HCT116 (cell line): ENCODE measurements around the gene GRK6. TPM values are rescaled to one million over a fixed set of nuclear protein-coding genes. Genes with fewer than 3 reads are reported as not detected.

Experiments used
- ATAC-seq: fragments of 200-7000 bp; cut with Tn5 transposase; 2 replicates; pipeline ENCODE4 v1.9.1; 2020; ENCODE audit warnings: mild to moderate bottlenecking, moderate library complexity
- BruUV-seq: library from RNA; stranded (reverse); fragments of 400-500 nt; replicated peaks from 2 replicates; lab custom pipeline; 2021; lab: Mats Ljungman, UMichigan
- CTCF ChIA-PET: fragments of 300-600 bp; sonication (Branson Sonifier 250); formaldehyde crosslinking; loops from one replicate; lab custom pipeline; 2021; ENCODE audit warnings: antibody characterized with exemption; lab: Charles Lee
- POLR2A ChIA-PET: fragments of 300-600, 350-600 bp; sonication (Branson Sonifier 250); formaldehyde crosslinking; loops from one replicate; lab custom pipeline; 2021; ENCODE audit warnings: antibody characterized with exemption; lab: Charles Lee
- RAD21 ChIA-PET, 2 experiments: fragments of 300-600 bp; sonication (Branson Sonifier 250); formaldehyde crosslinking; loops; one replicate each; lab custom pipeline; 2023; ENCODE audit warnings: low total read pairs in 2 of 2; ENCODE audit not compliant: uncharacterized antibody in 2 of 2, unreplicated experiment in 2 of 2, low non-redundant PET in 1 of 2; lab: Charles Lee
- DNase-seq: peaks from one replicate; pipeline ENCODE4 v3.0.0-alpha.2; 2010; ENCODE audit warnings: low read depth, low spot score
- H2AFZ ChIP-seq: fragments of 200-600 bp; shearing (Covaris generic), sonication (generic); 2 replicates; pipeline ENCODE4 v1.6.1; 2017; ENCODE audit warnings: low read depth, mixed run types, mixed read lengths, antibody characterized with exemption, low read length; ENCODE audit not compliant: poor library complexity, severe bottlenecking
- H3K27ac ChIP-seq: 2 replicates; pipeline ENCODE4 v1.5.1; 2012; ENCODE audit warnings: low read depth, low read length
- H3K27me3 ChIP-seq: fragments of 200-600 bp; sonication (generic); 2 replicates; pipeline ENCODE4 v1.6.1; 2016; ENCODE audit warnings: mixed run types, low read length, mixed read lengths; ENCODE audit not compliant: insufficient read depth
- H3K36me3 ChIP-seq, 2 experiments: fragments of 200-500 bp in 1 of 2; fragments of 200-600 bp in 1 of 2; sonication (Bioruptor generic) in 1 of 2; sonication (generic) in 1 of 2; 2 replicates each; pipeline versions ENCODE4 v1.5.1 to v1.6.1; 2014 to 2016; ENCODE audit warnings: low read length in 2 of 2, inconsistent platforms in 1 of 2, mixed read lengths in 1 of 2, mixed run types in 1 of 2; ENCODE audit not compliant: insufficient read depth in 2 of 2, control insufficient read depth in 1 of 2
- H3K4me1 ChIP-seq, 2 experiments: fragments of 200-600 bp in 1 of 2; sonication (generic) in 1 of 2; 2 replicates each; pipeline versions ENCODE4 v1.5.1 to v1.6.1; 2012 to 2017; ENCODE audit warnings: low read length in 2 of 2, inconsistent platforms in 1 of 2, mild to moderate bottlenecking in 1 of 2, mixed read lengths in 1 of 2, mixed run types in 1 of 2, moderate library complexity in 1 of 2; ENCODE audit not compliant: insufficient read depth in 2 of 2, control insufficient read depth in 1 of 2
- H3K4me2 ChIP-seq: fragments of 200-600 bp; sonication (generic); 2 replicates; pipeline ENCODE4 v1.6.1; 2017; ENCODE audit warnings: mixed run types, low read length, mixed read lengths
- H3K4me3 ChIP-seq, 2 experiments: fragments of 200-600 bp in 1 of 2; sonication (generic) in 1 of 2; replicated peaks in 1 of 2; 2 replicates each; pipeline ENCODE4 v1.5.1; 2011 to 2016; ENCODE audit warnings: low read length in 2 of 2, control low read depth in 1 of 2, low read depth in 1 of 2, mild to moderate bottlenecking in 1 of 2, mixed read lengths in 1 of 2, mixed run types in 1 of 2
- H3K79me2 ChIP-seq: fragments of 200-600 bp; sonication (generic); 2 replicates; pipeline ENCODE4 v1.6.1; 2017; ENCODE audit warnings: mild to moderate bottlenecking, mixed run types, low read length, moderate library complexity, mixed read lengths; ENCODE audit not compliant: insufficient read depth
- H3K9ac ChIP-seq: fragments of 200-600 bp; sonication (generic); 2 replicates; pipeline ENCODE4 v1.6.1; 2016; ENCODE audit warnings: low read length, mixed read lengths
- H3K9me2 ChIP-seq: fragments of 200-600 bp; sonication (generic), shearing (Covaris generic); 2 replicates; pipeline ENCODE4 v1.6.1; 2017; ENCODE audit warnings: mixed run types, mild to moderate bottlenecking, moderate library complexity; ENCODE audit not compliant: insufficient read depth
- H3K9me3 ChIP-seq, 2 experiments: fragments of 200-500 bp in 1 of 2; fragments of 200-600 bp in 1 of 2; sonication (Bioruptor generic) in 1 of 2; sonication (generic) in 1 of 2; 2 replicates each; pipeline ENCODE4 v1.6.1; 2014 to 2017; ENCODE audit warnings: low read length in 2 of 2, mixed read lengths in 2 of 2, inconsistent platforms in 1 of 2, low read depth in 1 of 2, mild to moderate bottlenecking in 1 of 2, mixed run types in 1 of 2, moderate library complexity in 1 of 2; ENCODE audit not compliant: control insufficient read depth in 1 of 2, insufficient read depth in 1 of 2
- H4K20me1 ChIP-seq: fragments of 200-600 bp; sonication (generic), shearing (Covaris generic); 2 replicates; pipeline ENCODE4 v1.6.1; 2017; ENCODE audit warnings: mixed run types, mild to moderate bottlenecking, moderate library complexity; ENCODE audit not compliant: insufficient read depth
- CBX3 ChIP-seq: IDR thresholded peaks from 2 replicates; pipeline ENCODE4 v1.6.1; 2012; ENCODE audit warnings: low read depth
- CEBPB ChIP-seq: IDR thresholded peaks from 2 replicates; pipeline ENCODE4 v1.6.1; 2012; ENCODE audit warnings: low read depth
- EGR1 ChIP-seq: IDR thresholded peaks from 2 replicates; pipeline ENCODE4 v1.6.1; 2012; ENCODE audit warnings: low read depth
- ELF1 ChIP-seq: IDR thresholded peaks from 2 replicates; pipeline ENCODE4 v1.6.1; 2012; ENCODE audit warnings: low read depth, borderline replicate concordance
- EZH2 ChIP-seq: fragments of 200-600 bp; sonication (generic); IDR thresholded peaks from 2 replicates; pipeline ENCODE4 v1.6.1; 2017; ENCODE audit warnings: antibody characterized with exemption, mixed run types
- EZH2phosphoT487 ChIP-seq: fragments of 200-600 bp; IDR thresholded peaks from 2 replicates; pipeline ENCODE4 v1.6.1; 2018; ENCODE audit warnings: antibody characterized with exemption, borderline replicate concordance
- FOSL1 ChIP-seq: IDR thresholded peaks from 2 replicates; pipeline ENCODE4 v1.6.1; 2012; ENCODE audit warnings: low read depth
- JUND ChIP-seq: IDR thresholded peaks from 2 replicates; pipeline ENCODE4 v1.6.1; 2012
- POLR2A ChIP-seq: IDR thresholded peaks from 2 replicates; pipeline ENCODE4 v1.7.0; 2011; ENCODE audit warnings: borderline replicate concordance; ENCODE audit not compliant: insufficient read depth, insufficient read length; ENCODE audit errors: extremely low read depth
- POLR2AphosphoS5 ChIP-seq: IDR thresholded peaks from 2 replicates; pipeline ENCODE4 v1.6.1; 2011; ENCODE audit warnings: mild to moderate bottlenecking, low read depth, low read length, moderate library complexity
- REST ChIP-seq: IDR thresholded peaks from 2 replicates; pipeline ENCODE4 v1.6.1; 2012; ENCODE audit warnings: low read depth
- SP1 ChIP-seq: IDR thresholded peaks from 2 replicates; pipeline ENCODE4 v1.6.1; 2012; ENCODE audit warnings: low read depth
- SRF ChIP-seq: IDR thresholded peaks from 2 replicates; pipeline ENCODE4 v1.6.1; 2012; ENCODE audit warnings: low read depth
- TCF7L2 ChIP-seq: IDR thresholded peaks from 2 replicates; pipeline ENCODE4 v1.7.0; 2011; ENCODE audit warnings: borderline replicate concordance, inconsistent platforms; ENCODE audit not compliant: insufficient read depth, insufficient read length; ENCODE audit errors: extremely low read depth
- YY1 ChIP-seq: IDR thresholded peaks from 2 replicates; pipeline ENCODE4 v1.6.1; 2011; ENCODE audit warnings: low read length, low read depth, moderate library complexity, mild to moderate bottlenecking; ENCODE audit not compliant: insufficient replicate concordance; ENCODE audit errors: extremely low read depth
- ZFX ChIP-seq: fragments of 450-650 bp; IDR thresholded peaks from 2 replicates; pipeline ENCODE4 v1.6.1; 2017
- ZNF274 ChIP-seq: fragments of 200-500 bp; sonication (Bioruptor generic); IDR thresholded peaks from 2 replicates; pipeline ENCODE4 v1.6.1; 2014; ENCODE audit warnings: mild to moderate bottlenecking, low read depth, low read length, inconsistent platforms
- intact Hi-C: fragments of 100-400 bp; cut with micrococcal nuclease; formaldehyde crosslinking; loops from 2 replicates; pipeline ENCODE4 v1.10.0; 2022
- total RNA-seq: library from RNA; stranded (reverse); gene quantifications from one replicate; pipeline ENCODE4 v1.2.1, GENCODE V29; 2021; ENCODE audit not compliant: unreplicated experiment
- TF ChIP-seq, protein P1 (sequence below): IDR thresholded peaks from 2 replicates; pipeline ENCODE4 v1.6.1; 2011; ENCODE audit warnings: mild to moderate bottlenecking, low read length, moderate library complexity; ENCODE audit not compliant: insufficient replicate concordance; ENCODE audit errors: extremely low read depth
- TF ChIP-seq, protein P2 (sequence below): IDR thresholded peaks from 2 replicates; pipeline ENCODE4 v1.6.1; 2012
- TF ChIP-seq, protein P3 (sequence below): IDR thresholded peaks from 2 replicates; pipeline ENCODE4 v1.6.1; 2012

Gene GRK6
- total RNA-seq, 1 experiment from 2014 or later, result 89.3 TPM

DNA sequence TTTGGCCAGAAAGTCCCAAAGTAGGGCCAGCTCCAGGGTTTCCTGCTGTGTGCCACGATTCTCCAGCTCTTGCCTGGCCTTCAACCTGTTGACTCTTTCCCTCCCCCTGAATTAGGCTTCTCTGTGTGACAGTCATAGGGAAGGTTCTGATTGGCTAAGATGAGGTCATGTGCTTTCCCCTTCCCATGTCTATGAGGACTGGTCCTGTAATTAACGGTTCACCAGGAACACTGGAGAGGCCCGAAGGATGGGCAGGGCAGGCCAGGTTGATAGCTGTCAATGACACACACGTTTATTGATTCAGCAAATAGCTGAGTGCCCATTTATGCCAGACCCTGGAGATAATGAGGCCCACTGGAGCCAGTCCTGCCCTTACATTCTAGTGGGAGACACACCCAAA lies 11.1 kb downstream of the GRK6 start (continued):
- TF ChIP-seq ZNF274, result no peak

DNA sequence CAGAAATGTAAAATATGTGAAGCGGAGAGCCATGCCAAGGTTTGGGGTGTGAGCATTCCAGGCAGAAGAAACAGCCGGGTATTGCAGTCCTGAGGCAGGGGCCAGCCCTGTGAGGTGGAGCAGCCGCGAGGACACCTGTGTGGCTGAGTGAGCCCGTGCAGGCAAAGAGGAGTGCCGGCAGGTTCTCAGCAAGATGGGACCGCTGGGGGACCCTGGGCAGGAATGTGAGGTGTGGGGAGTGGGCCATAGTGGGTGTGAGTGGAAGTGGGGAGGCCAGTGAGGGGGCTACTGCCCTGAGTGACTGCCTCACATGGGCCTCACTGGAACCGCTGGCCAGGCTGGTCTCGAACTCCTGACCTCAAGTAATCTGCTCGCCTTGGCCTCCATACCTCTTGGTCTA lies 12.0 kb downstream of the GRK6 start:
- ChIA-PET POLR2A (no interaction called here), CTCF (no interaction called here)

More for the DNA sequence above, 12.0 kb downstream of the GRK6 start:
- no peak for ATAC-seq
- Histone ChIP-seq H3K9ac (no peak overlapping the region), H4K20me1 (no peaks in the 10 kb centered on the region), H2AFZ (no peak overlapping the region), H3K4me2 (no peak overlapping the region), H3K9me3 (no peaks in the 10 kb centered on the region), H3K27ac (0 out of 2 replicates have a peak overlapping the region, but pooled peaks have one; percentile 3), H3K27me3 (no peaks in the 10 kb centered on the region), H3K79me2 (0 out of 2 replicates have a peak, but pooled peaks cover 3% of the 10 kb centered on the region), H3K4me1 (peaks cover 0 to 8% of the 10 kb centered on the region in 2 experiments; a peak in 2 of 4 replicates), H3K4me3 (no peak overlapping the region), H3K9me2 (no peaks in the 10 kb centered on the region), H3K36me3 (peaks cover 14 to 27% of the 10 kb centered on the region in 2 experiments; a peak in 3 of 4 replicates)
- DNase-seq, result no peak
- intact Hi-C loops, result no loop called here
- TF ChIP-seq, protein P1, sequence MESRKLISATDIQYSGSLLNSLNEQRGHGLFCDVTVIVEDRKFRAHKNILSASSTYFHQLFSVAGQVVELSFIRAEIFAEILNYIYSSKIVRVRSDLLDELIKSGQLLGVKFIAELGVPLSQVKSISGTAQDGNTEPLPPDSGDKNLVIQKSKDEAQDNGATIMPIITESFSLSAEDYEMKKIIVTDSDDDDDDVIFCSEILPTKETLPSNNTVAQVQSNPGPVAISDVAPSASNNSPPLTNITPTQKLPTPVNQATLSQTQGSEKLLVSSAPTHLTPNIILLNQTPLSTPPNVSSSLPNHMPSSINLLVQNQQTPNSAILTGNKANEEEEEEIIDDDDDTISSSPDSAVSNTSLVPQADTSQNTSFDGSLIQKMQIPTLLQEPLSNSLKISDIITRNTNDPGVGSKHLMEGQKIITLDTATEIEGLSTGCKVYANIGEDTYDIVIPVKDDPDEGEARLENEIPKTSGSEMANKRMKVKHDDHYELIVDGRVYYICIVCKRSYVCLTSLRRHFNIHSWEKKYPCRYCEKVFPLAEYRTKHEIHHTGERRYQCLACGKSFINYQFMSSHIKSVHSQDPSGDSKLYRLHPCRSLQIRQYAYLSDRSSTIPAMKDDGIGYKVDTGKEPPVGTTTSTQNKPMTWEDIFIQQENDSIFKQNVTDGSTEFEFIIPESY, result no peak
- TF ChIP-seq EZH2phosphoT487, result no peak
- TF ChIP-seq SRF, result no peak
- TF ChIP-seq, protein P2, sequence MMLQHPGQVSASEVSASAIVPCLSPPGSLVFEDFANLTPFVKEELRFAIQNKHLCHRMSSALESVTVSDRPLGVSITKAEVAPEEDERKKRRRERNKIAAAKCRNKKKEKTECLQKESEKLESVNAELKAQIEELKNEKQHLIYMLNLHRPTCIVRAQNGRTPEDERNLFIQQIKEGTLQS, result no peak
- no peak for TF ChIP-seq TCF7L2
- no peak; the same call in 1 of the 2 replicates for TF ChIP-seq POLR2AphosphoS5
- TF ChIP-seq ELF1, result no peak
- TF ChIP-seq SP1, result no peak
- TF ChIP-seq EZH2, result no peak
- no peak for TF ChIP-seq JUND
- TF ChIP-seq CEBPB, result no peak
- no peak for TF ChIP-seq REST
- TF ChIP-seq, protein P3, sequence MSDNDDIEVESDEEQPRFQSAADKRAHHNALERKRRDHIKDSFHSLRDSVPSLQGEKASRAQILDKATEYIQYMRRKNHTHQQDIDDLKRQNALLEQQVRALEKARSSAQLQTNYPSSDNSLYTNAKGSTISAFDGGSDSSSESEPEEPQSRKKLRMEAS, result no peak
- TF ChIP-seq YY1, result no peak
- no peak for TF ChIP-seq POLR2A
- TF ChIP-seq ZFX, result no peak
- TF ChIP-seq EGR1, result no peak
- no peak for TF ChIP-seq FOSL1
- TF ChIP-seq CBX3, result no peak
- RAD21 ChIA-PET, result no interaction called here
- BruUV-seq, result no TSS peak
